GM19455 (cell line): ENCODE results near the gene CDRT4.

Experiments
- ATAC-seq: cut with Tn5 transposase; IDR thresholded peaks from one replicate; pipeline ENCODE4 v1.9.1; 2021; ENCODE audit not compliant: unreplicated experiment

CDRT4 gene

DNA sequence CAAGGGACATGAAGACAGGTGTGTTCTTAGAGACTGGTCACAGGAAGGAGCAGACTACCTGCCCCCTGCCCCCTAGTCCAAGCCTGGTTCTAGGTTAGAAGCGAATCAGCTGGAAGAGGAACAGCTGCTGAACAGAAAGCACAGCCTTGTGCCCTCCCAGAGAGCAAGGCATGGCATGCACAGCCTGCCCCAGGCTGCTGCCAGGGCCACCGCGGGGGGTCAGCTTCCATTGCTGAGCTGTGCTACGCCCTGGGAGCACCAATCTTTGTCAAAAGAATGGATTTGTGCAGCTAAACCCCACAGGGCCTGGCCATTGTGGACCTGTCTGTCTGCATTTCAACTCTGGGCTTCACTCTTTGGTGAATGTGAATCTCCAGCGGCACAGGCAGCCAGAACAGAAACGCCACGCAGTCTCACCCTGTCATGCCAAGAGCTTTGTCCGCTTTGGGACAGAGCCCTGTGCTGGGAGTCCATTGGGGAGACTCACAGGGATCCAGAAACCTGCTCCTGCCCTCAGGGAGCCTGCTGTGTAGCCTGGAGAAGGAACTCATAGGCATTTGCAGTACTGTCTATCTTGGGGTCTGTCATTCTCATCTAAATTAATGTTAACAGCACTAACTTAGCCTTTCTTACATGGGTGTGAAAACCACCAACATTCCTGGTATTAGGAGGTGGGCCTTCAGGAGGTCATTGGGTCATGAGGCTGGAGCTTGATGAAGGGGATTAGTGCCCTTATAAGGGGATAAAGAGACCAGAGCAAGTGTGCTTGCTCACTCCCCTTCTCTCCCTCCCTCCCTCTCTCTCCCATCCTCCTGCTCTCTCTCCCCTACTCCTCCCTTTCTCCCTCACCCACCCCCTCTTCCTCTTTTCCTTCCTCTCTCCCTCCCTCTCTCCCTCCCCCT lies 25.6 kb upstream of the CDRT4 start:
- ATAC-seq = no peak

DNA sequence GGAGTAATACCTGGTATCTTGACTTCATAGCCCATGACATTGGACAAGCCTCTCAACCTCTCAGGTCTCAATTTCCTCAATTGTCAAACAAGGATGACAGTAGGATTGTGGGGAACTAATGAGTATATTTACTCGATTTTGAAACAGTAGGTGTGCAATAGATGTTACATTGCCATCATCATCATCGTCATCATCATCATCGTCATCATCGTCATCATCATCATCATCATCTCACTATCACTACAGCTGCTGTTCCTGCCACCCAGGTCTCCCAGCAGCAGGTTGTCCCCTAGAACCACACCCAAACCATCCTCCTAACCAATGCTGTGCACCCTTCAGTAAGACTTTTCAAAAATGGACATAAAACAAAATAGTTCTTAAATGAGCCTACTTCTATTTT lies 24.8 kb upstream of the CDRT4 start:
- ATAC-seq = no peak

DNA sequence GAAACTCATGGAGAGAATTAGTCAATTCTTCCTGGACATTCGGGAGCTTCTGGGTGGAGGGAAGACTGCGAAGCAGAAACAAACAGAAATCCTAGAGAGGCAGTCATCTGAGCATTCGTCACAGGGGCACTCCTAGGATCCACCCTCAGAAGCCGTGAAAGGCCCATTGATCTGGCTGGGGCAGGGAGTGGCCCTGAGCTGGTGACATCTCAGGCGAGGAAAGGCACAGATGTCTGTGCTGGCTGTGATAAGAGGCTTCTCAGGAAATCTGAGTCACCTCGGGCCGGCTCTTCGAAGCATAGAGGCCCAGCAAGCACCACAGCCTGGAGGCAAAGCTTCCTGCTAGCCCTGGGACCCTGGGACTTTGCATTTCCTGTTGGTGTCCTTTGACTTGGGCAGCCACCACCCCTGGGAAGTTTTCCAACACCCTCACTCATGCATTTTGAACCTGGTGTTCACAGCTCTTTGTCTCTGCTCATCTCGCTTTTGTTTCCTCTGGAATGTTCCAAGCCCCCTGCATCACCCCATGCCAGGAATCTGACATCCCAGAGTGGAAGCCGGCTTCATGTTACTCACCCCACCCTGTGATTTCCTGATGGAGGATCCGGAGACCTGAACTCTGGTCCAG lies 23.3 kb upstream of the CDRT4 start:
- ATAC-seq = no peak

DNA sequence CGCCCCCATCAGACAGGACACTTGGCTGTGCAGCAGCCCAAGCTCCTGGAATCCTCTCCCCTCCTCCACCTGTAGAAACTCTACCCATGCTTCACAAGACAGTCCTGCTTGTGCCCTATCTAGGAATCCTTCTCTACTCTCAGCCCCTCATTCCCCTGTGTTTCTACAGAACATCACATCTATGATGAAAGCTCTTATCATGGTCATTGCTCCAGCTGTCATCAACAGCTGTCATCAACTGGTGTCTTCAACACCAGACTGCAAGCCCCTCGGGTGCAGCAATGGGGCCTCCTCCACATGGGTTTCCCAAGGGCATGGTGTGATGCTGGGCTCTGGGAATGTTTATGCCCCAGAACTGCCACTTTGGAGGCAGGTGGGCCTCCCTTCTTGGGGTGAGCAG lies 21.1 kb upstream of the CDRT4 start:
- ATAC-seq = no peak

DNA sequence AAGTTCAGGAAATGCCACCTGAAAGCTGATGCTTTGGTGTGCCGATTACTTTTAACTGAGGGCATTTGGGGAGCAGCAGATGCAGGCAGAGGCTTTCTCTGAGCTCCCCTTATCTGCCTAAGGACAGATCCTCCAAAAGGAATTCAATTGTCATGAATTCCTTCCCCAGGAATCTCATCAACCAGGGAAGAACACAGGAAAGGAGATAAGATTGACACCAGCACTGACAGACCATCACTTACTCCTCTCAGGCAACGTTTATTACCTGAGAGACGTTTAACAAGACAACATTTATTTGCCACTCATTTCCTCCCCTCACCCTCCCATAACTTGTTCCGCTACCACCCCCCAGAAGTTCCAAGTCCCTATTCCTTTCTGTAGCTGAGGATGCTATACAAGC lies 17.6 kb upstream of the CDRT4 start:
- no peak for ATAC-seq

DNA sequence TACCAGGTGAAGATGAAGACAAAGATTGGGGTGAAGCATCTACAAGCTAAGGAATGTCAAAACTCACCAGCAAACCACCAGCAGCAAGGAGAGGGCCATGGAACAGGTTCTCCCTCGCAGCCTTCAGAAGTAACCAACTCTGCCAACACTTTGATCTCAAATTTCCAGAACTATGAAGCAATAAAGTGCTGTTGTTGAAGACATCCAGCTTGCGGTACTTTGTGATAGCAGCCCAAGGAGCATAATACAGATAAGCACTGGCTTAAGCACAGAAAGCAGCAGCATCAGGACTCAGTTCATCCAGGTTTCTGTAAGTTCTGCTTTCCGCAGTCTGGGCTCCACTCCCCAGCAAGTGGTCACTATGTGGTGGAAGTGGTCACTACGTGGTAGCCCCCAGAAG lies 16.0 kb upstream of the CDRT4 start:
- ATAC-seq = no peak

DNA sequence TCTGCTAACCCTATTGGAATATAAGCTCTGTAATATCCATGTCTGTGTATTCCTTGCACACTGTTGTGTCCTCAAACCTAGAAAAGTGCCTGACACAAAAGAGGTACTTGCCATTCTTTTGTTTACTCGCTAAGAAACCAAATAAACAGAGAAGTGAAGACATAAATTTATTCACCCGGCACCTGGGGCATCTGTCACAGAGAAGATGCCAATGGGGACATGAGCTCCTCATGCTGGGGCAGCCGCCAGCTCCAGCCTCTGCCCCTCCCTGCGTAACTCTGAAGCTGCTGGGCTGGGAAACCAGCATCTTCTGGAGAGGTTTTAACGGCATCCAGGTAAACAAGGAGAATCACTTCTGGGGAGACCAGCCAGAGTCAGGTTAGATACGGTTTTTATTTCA lies 15.1 kb upstream of the CDRT4 start:
- ATAC-seq = no peak

DNA sequence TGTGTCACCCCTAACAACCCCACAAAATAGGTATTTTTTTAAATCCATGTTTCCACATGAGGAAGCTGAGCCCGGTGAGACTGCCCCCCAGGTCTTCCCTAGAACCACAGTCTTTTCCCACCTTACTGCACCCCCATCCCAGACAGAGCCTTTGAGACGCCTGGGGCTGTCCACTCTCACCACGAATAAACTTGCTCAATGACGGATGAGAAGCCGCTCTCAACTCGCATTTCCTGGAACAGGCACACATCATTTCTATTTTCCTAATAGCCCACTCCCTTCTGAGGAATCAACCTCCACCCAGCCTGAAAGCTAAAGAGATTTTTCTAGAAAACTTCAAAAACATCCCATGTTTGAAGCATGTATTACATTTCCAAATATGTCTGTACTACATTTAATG lies 14.1 kb upstream of the CDRT4 start:
- ATAC-seq = no peak

DNA sequence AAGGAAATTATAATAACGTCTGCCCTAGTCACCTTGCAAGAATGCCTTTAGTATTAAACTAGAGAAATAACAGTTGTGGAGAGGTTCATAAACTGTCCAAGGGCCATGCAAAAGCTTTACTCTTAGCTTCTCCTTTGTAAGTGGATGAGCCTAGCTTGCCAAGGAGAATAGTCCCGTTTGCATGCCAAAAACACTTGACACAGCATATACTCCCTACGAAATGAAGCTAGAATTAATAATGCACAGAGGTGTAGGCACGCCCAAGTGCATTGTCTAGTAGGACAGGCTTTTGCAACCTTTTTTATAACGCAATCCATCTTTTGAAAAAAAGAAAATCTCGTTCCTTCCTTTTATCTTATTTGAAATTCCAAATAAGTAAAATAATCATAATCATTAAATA lies 12.8 kb upstream of the CDRT4 start:
- ATAC-seq = no peak

DNA sequence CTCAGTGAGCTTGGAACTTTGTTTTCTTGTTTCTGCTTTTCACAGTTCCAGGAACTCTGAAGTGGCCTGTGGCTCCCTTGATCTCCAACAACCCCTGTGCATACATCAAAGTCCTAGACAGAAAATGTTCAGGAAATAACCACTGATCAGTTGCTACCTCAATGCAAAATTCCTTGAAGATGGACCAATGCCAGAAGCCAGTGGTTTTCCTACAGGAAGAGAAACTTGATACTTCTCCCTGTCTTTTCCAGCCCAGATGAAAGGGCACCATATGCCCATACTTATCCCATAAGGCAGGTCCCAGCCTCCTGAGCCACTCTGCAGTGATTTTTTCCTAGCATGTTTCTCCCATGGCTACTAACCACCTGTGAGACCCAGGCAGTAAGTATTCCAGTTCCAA lies 12.3 kb upstream of the CDRT4 start:
- ATAC-seq = no peak

DNA sequence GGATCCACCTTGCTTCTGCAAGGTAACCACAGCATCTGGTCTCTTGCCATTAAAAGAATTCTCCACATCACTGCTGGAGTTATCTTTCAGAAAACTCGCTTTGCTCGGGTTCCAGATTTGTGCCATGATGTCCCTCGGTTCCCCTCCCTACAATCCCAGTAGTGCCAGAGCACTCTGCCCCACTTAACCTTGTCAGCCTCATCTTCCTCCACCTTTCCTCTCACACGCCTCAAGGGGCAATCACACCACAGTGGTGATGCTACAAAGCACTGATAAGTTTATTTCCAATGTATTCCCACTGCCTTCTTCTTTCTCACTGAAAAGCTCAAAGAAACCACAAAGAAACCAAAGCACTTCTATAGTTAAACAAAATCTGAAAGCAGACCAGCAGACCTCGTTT lies 11.4 kb upstream of the CDRT4 start:
- ATAC-seq = no peak

DNA sequence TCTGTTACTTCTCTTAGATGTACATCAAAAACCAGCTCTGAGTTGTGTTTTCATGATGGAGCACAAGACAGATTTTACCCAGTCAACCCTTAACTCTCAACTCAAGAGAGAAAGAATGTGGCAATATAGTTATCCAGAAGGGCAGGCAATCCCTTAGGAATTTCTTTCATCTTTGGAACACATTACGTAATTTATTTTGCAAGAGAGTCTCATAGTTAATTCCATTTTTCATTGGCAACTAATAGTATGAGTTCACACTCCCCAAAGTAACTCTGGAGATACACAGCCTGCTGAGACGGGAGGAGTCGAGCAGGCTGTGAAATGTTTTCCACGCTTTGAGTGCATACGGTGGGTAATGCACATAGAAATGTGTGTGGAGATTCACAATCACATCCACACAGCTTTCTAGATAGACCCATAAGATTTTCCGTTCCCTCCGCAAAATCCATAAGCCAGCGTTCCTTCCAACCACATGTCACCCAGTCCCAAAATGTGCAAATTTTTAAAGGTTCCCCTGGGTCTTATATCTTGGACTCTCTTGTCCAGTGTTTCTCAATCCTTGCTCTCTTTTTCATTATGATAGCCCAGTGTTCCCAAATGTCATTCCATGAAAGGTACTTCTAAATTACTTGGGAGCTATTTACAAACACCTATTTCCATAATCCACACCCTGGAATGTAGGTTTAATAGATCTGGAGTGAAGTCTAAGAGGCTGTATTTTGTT lies 8.4 kb upstream of the CDRT4 start:
- no peak for ATAC-seq

DNA sequence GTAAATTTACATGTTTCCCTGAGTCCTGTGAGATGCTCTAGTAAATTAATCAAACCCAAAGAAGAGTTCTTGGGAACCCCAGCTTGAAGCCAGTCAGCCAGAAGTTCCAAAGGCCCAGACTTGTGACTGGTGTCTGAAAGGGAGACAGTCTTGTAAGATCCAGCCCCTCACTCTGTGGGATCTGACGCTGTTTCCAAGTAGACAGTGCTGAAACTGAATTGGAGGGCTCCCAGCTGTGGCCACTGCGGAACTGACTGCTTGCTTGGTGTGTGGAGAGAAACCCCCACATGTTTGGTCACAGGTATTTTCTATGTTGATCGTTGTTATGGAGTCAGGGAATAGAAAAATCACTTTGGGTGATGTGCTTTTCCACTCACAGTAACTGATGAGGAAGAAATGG lies 5.5 kb upstream of the CDRT4 start:
- no peak for ATAC-seq

DNA sequence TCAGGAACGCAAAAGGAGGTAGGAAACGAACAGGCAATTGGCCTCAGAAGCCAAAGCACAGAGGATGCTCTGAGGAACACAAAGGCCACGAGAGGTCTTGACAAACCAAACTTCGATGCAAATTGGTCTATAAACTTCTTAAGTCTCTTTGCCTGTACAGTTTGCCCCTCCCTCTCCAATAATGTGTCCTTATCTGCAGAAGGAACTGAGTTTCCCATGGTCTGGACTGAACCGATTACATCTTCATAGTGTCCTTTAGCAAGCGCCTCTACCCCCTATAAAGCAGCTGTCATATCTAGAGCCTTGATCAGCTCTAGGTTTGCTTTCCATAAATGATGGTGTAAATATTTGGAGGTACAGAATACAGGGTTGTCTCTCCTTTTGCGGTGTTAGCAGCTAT lies 3.1 kb upstream of the CDRT4 start:
- ATAC-seq = no peak

DNA sequence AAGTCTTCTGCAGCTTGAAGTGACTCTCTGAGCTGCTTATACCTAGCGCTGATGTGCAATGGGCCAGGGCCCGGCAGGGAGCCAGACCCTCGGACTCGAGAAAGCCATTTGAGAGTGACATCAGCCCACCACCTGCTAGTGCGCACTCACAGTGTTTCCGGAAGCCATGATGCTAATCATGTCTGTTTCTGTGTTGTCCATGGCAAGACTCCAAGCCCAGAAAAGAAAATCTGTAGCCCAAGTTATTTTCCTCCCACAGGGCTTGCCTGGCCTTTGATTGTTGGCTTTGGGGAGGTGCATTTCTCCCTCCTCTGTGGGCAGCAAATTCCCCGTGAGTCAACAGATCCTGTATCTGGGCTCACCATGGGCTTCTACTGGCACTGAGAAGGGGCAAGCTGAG lies 1.8 kb upstream of the CDRT4 start:
- no peak for ATAC-seq

DNA sequence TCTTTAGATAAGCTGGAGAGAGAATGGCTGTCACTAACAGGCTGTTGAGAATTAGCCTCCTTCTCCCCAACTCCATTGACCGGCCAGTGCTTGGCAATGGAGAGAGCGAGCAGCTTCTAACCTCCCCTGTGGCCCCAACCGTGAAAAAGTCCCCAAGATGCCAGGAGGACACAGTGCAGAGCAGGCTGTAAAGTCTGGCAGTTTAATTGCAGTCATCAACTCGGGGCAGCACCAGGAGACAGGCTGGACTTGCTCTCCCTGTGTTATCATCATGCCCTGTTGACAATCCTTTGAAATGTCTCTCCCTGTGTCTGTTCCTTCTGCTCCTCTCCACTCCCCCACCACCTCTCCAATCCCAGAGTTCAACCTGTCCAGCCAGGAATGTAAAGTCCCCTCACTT lies 705 bp upstream of the CDRT4 start:
- no peak for ATAC-seq

DNA sequence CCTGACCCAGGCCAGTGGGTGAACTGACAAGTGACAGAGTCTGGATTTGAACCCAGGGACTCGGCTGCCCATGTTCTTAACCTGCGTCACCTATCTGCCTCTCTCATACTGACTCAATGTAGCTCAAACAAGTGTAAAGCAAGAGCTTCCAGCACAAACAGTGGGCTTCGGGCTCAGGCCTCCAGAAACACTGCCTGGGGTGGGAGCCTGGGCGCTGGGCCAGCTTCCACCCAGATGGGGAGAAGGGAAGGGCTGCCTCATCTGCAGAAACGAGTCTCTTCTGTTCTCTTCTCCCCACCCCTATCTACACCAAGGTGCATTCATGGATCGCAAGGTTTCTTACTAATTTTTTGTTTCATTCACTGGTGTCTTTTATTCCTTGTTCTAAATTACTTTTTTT lies 1.3 kb downstream of the CDRT4 start:
- no peak for ATAC-seq

DNA sequence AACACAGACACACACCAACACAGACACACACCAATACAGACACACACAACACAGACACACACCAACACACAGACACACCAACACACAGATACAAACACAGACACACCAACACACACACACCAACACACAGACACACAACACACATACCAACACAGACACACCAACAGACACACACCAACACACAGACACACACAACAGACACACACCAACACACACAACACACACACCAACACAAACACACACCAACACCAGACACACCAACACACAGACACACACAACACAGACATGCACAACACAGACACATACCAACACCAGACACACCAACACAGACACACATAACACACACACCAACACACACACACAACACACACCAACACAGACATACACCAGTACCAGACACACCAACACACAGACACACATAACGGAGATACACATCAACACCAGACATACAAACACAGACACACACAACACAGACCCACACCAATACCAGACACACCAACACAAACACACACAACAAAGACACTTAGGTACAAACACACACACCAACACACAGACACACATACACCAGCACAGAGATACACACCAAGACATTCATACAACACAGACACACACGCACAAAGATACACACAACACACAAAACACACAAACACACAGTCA lies 2.2 kb downstream of the CDRT4 start:
- no peak for ATAC-seq

DNA sequence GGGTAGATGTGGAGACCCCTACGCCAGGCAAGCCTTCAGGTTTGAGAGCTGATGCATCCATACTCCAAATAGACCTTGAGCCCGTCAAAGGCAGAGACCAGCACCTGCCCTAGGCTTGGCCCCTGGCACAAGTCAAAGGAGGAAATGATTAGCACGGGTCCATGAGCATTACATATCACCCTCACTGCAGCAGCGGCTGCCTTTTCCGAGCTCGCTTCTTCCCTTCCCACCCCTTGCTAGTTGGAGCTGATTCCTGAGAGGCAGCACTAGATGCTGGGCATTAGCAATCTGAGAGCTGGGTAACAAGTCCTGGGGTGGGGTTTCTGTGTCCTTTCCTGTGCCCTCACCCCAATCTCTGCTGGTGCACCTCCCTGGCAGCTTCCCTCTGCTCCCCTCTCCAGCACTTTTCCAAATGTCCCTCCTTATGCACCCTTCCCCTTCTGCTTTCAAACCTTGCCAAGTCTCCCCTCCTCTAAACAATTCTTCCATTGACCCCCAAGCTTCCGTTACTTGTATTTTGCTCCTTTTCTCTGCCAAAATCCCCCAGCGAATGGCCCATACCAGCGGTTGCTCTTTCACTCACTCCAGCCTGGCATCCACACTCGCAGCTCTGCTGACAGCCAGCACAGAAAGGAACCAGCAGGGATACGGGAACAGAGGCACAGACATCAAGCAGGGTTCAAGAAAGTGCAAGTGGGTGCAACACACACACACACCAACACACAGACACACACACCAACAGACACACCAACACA lies 3.0 kb downstream of the CDRT4 start:
- ATAC-seq = no peak

DNA sequence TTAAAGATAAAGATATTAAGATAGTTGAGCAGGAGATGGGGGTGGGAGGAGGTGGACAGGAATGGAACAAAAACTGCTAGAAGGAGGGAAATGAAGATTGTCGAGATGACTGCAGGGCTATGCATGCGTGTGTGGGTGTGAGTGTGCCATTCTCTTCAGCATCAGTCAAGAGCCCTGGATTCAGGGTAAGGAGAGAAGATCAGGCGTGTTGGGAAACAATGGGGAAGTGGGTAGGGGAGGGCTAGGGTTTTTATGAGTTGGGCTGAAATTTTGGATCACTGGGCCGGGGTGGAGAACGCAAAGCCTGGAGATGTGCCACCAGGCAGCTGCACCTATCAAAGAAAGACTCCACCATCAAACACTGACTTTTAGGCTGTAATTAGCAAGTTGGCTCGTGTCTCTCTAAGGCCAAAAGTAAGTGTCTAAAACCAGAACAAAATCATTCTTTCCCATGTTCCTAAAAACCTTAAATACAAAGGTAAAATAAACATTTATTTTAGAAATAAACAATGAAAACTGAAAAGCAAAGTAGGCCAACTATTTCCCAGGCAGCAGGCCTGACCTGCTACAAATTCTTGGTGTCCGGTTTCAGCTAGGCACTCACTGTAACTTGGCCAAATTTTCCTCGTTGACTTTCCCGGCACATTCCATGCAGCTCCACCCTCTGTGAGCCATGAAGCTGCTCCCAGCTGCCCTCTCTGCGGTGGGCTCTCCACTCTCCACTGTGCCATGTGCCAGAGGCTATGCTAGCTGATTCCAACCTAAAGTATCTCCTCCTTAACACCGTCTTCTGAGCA lies 4.2 kb downstream of the CDRT4 start:
- no peak for ATAC-seq
